Measurements from ENCODE around the gene ZNF561. TPM values are rescaled to one million over a fixed set of nuclear protein-coding genes. Genes with fewer than 3 reads are reported as not detected.

Gene ZNF561
- total and polyA plus RNA-seq, 10 of the 15 experiments (the other 5 are each of a cell fraction or from before 2014, with no cell fraction given): 12.8 to 38.2 (median 22.2) TPM

DNA sequence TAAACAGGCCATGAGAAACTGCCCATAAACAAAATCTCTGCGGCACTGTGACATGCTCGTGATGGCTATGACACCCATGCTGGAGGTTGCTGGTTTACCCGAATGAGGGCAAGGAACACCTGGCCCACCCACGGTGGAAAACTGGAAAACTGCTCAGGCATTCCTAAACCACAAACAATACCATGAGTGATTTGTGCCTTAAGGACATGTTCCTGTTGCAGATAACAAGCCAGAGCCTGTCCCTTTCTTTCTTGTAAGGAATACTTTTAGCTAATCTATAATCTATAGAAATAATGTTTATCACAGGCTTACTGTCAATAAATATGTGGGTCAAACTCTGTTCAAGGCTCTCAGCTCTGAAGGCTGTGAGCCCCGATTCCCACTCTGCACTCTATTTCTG lies 12.1 kb downstream of the ZNF561 start:
- Histone ChIP-seq H3K4me1 (ENCODE audit: control insufficient read depth, insufficient read depth, low read length) (no peaks in the 10 kb centered on the region), H3K36me3 (ENCODE audit: control insufficient read depth in 2 of 2, insufficient read depth in 2 of 2, low read length in 1 of 2) (peaks cover 8 to 31% of the 10 kb centered on the region in 2 experiments), H4K20me1 (ENCODE audit: control insufficient read depth, insufficient read depth) (no peaks in the 10 kb centered on the region), H3K27ac (ENCODE audit: control insufficient read depth, insufficient read depth) (no peak overlapping the region), H3K27me3 (replicated peaks in 1 of 2; ENCODE audit: control insufficient read depth in 2 of 2, insufficient read depth in 2 of 2, low read length in 1 of 2) (no peaks in the 10 kb centered on the region), H3K9me3 (replicated peaks; ENCODE audit: control insufficient read depth, insufficient read depth, low read length) (peaks cover 23% of the 10 kb centered on the region), H3K4me2 (ENCODE audit: control insufficient read depth, insufficient read depth) (no peak overlapping the region), H3K79me2 (ENCODE audit: control insufficient read depth, insufficient read depth, low read length) (no peaks in the 10 kb centered on the region), H2AFZ (ENCODE audit: control insufficient read depth, low read depth, low read length) (no peak overlapping the region), H3K9ac (ENCODE audit: control insufficient read depth, insufficient read depth, low read length) (no peak overlapping the region), H3K4me3 (no peak overlapping the region)
- in situ Hi-C loops (cut with MboI): no loop called here
- DNase-seq (ENCODE audit: low read depth, low spot score): no peak
- ChIA-PET CTCF (no interaction called here), SMC1A (ENCODE audit: uncharacterized antibody, unreplicated experiment) (no interaction called here), POLR2A (no interaction called here), RAD21 (ENCODE audit: unreplicated experiment) (no interaction called here)
- intact Hi-C loops (cut with micrococcal nuclease; ENCODE audit: unreplicated experiment): no loop called here
- no TSS peak for BruUV-seq (replicated peaks)
- FAIRE-seq: no peak
- no peak for TF ChIP-seq TBL1XR1 (IDR thresholded peaks at IDR 0.05; ENCODE audit: low read depth, low read length)
- TF ChIP-seq, protein P1, sequence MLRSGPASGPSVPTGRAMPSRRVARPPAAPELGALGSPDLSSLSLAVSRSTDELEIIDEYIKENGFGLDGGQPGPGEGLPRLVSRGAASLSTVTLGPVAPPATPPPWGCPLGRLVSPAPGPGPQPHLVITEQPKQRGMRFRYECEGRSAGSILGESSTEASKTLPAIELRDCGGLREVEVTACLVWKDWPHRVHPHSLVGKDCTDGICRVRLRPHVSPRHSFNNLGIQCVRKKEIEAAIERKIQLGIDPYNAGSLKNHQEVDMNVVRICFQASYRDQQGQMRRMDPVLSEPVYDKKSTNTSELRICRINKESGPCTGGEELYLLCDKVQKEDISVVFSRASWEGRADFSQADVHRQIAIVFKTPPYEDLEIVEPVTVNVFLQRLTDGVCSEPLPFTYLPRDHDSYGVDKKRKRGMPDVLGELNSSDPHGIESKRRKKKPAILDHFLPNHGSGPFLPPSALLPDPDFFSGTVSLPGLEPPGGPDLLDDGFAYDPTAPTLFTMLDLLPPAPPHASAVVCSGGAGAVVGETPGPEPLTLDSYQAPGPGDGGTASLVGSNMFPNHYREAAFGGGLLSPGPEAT (IDR thresholded peaks at IDR 0.05; ENCODE audit: low read depth): no peak
- TF ChIP-seq EGR1 (IDR thresholded peaks at IDR 0.05; ENCODE audit: borderline replicate concordance in 1 of 2, low read depth in 2 of 2, low read length in 2 of 2): no peak
- no peak for TF ChIP-seq FOXK2 (IDR thresholded peaks at IDR 0.05)
- TF ChIP-seq, protein P2, sequence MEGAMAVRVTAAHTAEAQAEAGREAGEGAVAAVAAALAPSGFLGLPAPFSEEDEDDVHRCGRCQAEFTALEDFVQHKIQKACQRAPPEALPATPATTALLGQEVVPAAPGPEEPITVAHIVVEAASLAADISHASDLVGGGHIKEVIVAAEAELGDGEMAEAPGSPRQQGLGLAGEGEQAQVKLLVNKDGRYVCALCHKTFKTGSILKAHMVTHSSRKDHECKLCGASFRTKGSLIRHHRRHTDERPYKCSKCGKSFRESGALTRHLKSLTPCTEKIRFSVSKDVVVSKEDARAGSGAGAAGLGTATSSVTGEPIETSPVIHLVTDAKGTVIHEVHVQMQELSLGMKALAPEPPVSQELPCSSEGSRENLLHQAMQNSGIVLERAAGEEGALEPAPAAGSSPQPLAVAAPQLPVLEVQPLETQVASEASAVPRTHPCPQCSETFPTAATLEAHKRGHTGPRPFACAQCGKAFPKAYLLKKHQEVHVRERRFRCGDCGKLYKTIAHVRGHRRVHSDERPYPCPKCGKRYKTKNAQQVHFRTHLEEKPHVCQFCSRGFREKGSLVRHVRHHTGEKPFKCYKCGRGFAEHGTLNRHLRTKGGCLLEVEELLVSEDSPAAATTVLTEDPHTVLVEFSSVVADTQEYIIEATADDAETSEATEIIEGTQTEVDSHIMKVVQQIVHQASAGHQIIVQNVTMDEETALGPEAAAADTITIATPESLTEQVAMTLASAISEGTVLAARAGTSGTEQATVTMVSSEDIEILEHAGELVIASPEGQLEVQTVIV (IDR thresholded peaks at IDR 0.05; ENCODE audit: borderline replicate concordance, partially characterized antibody): no peak
- no peak for TF ChIP-seq ZNF274 (IDR thresholded peaks at IDR 0.05; ENCODE audit: insufficient read depth, insufficient read length)
- TF ChIP-seq KLF5 (IDR thresholded peaks at IDR 0.05; ENCODE audit: partially characterized antibody): no peak
- no peak for TF ChIP-seq RUNX3 (IDR thresholded peaks at IDR 0.05; ENCODE audit: low read length)
- TF ChIP-seq, protein P3, sequence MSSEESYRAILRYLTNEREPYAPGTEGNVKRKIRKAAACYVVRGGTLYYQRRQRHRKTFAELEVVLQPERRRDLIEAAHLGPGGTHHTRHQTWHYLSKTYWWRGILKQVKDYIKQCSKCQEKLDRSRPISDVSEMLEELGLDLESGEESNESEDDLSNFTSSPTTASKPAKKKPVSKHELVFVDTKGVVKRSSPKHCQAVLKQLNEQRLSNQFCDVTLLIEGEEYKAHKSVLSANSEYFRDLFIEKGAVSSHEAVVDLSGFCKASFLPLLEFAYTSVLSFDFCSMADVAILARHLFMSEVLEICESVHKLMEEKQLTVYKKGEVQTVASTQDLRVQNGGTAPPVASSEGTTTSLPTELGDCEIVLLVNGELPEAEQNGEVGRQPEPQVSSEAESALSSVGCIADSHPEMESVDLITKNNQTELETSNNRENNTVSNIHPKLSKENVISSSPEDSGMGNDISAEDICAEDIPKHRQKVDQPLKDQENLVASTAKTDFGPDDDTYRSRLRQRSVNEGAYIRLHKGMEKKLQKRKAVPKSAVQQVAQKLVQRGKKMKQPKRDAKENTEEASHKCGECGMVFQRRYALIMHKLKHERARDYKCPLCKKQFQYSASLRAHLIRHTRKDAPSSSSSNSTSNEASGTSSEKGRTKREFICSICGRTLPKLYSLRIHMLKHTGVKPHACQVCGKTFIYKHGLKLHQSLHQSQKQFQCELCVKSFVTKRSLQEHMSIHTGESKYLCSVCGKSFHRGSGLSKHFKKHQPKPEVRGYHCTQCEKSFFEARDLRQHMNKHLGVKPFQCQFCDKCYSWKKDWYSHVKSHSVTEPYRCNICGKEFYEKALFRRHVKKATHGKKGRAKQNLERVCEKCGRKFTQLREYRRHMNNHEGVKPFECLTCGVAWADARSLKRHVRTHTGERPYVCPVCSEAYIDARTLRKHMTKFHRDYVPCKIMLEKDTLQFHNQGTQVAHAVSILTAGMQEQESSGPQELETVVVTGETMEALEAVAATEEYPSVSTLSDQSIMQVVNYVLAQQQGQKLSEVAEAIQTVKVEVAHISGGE (CRISPR knock-in tag; IDR thresholded peaks at IDR 0.05): no peak
- no peak for TF ChIP-seq SMAD1 (IDR thresholded peaks at IDR 0.05; ENCODE audit: low read depth, partially characterized antibody)
- TF ChIP-seq TCF3 (IDR thresholded peaks at IDR 0.05; ENCODE audit: borderline replicate concordance, insufficient read depth, low read depth, low read length): no peak
- TF ChIP-seq, protein P4, sequence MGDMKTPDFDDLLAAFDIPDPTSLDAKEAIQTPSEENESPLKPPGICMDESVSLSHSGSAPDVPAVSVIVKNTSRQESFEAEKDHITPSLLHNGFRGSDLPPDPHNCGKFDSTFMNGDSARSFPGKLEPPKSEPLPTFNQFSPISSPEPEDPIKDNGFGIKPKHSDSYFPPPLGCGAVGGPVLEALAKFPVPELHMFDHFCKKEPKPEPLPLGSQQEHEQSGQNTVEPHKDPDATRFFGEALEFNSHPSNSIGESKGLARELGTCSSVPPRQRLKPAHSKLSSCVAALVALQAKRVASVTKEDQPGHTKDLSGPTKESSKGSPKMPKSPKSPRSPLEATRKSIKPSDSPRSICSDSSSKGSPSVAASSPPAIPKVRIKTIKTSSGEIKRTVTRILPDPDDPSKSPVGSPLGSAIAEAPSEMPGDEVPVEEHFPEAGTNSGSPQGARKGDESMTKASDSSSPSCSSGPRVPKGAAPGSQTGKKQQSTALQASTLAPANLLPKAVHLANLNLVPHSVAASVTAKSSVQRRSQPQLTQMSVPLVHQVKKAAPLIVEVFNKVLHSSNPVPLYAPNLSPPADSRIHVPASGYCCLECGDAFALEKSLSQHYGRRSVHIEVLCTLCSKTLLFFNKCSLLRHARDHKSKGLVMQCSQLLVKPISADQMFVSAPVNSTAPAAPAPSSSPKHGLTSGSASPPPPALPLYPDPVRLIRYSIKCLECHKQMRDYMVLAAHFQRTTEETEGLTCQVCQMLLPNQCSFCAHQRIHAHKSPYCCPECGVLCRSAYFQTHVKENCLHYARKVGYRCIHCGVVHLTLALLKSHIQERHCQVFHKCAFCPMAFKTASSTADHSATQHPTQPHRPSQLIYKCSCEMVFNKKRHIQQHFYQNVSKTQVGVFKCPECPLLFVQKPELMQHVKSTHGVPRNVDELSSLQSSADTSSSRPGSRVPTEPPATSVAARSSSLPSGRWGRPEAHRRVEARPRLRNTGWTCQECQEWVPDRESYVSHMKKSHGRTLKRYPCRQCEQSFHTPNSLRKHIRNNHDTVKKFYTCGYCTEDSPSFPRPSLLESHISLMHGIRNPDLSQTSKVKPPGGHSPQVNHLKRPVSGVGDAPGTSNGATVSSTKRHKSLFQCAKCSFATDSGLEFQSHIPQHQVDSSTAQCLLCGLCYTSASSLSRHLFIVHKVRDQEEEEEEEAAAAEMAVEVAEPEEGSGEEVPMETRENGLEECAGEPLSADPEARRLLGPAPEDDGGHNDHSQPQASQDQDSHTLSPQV (IDR thresholded peaks at IDR 0.05): no peak
- no peak for ATAC-seq
- WGBS (ENCODE audit: insufficient coverage, insufficient replicate concordance, low lambda C conversion rate, missing lambda C conversion rate): 98% methylated on average over 5 of the region's 5 CpGs

All from GM12878 (cell line).